Fibroblast of the aortic adventitia (primary cell): ENCODE results near the gene PLB1. TPM values are rescaled to one million over a fixed set of nuclear protein-coding genes. Genes with fewer than 3 reads are reported as not detected.

Experiments
- DNase-seq: peaks from one replicate; pipeline ENCODE4 v3.0.0-alpha.2; 2010; ENCODE audit warnings: low read depth
- H3K4me3 ChIP-seq: 2 replicates; pipeline ENCODE4 v1.5.1; 2011; ENCODE audit warnings: low read depth, mild to moderate bottlenecking, control low read depth, low read length, moderate library complexity
- total RNA-seq: library from RNA; depleted of rRNA; stranded (reverse); fragments of >200 nt; gene quantifications from 2 replicates; pipeline ENCODE4 v1.2.3, GENCODE V29; 2012; ENCODE audit warnings: low replicate concordance
- TF ChIP-seq, protein P1 (sequence below): IDR thresholded peaks from 2 replicates; pipeline ENCODE4 v1.5.1; 2011; ENCODE audit warnings: mild to moderate bottlenecking, low read length, control low read depth, inconsistent platforms; ENCODE audit not compliant: insufficient read depth

PLB1 gene
- total RNA-seq, 1 donor = 2.7 TPM

DNA sequence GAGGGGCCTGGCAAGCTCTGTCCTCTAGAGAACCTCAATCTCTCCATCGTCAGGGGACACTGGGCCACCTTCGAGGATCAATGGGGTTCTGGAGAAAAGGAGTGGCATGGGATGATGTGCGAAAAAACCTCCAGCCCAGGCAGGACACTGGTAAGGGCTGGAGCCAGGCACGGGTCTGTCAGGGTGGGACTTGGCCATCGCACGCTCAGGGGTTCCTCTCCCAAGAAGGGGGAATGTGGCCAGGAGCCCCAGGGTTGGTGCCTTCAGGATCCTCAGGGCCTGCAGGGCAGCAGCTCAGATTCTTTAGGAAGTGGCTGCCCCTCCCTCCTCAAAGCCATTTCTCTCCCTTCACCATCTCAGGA is 46.8 kb upstream of the PLB1 start:
- no peak overlapping the region for H3K4me3 ChIP-seq
- no peak for DNase-seq
- TF ChIP-seq, protein P1, sequence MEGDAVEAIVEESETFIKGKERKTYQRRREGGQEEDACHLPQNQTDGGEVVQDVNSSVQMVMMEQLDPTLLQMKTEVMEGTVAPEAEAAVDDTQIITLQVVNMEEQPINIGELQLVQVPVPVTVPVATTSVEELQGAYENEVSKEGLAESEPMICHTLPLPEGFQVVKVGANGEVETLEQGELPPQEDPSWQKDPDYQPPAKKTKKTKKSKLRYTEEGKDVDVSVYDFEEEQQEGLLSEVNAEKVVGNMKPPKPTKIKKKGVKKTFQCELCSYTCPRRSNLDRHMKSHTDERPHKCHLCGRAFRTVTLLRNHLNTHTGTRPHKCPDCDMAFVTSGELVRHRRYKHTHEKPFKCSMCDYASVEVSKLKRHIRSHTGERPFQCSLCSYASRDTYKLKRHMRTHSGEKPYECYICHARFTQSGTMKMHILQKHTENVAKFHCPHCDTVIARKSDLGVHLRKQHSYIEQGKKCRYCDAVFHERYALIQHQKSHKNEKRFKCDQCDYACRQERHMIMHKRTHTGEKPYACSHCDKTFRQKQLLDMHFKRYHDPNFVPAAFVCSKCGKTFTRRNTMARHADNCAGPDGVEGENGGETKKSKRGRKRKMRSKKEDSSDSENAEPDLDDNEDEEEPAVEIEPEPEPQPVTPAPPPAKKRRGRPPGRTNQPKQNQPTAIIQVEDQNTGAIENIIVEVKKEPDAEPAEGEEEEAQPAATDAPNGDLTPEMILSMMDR = no peak

DNA sequence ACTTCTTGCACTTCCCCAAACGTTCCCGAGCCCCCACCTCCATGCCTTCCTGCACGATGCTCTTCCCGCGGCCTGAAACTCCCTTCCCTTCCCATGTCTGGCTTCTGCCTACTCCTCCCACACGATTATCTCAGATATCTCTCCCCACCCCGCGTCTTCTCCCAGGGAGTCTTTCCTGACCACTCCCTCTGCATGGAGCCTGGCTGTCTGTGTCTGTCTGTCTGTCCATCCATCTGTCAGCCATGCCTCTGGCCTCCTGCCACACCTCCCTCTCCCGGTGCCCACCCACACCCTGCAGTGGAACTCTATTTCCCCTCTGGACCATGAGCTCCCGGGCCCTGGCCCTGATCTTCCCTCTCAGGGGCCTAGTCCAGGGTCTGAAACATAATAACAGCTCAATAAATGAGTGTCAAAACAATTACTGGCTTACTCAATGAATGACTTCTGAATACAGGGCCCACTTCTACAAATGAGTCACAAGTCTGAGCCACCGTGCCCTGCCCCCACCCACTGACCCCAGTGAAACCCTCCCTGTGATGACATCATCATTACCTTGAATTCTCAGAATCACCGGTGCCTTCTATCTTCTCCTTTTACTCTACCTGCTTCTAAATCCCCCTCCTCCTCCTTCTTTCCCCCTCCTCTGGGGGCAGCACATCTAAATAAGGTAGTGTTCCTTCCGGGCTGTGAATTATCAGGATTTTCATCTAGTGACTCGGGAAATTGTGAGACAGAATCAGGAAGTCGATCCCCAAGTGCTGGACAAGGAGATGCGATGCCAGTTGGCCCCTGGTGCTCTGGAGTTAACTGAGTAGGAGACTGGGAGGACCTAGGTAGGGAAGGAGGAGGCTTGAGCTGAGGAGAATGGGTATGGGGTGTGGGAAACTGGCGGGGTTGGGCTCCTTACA is 46.1 kb upstream of the PLB1 start:
- H3K4me3 ChIP-seq = no peak overlapping the region
- TF ChIP-seq, protein P1 = no peak
- peak; percentile 31 for DNase-seq

DNA sequence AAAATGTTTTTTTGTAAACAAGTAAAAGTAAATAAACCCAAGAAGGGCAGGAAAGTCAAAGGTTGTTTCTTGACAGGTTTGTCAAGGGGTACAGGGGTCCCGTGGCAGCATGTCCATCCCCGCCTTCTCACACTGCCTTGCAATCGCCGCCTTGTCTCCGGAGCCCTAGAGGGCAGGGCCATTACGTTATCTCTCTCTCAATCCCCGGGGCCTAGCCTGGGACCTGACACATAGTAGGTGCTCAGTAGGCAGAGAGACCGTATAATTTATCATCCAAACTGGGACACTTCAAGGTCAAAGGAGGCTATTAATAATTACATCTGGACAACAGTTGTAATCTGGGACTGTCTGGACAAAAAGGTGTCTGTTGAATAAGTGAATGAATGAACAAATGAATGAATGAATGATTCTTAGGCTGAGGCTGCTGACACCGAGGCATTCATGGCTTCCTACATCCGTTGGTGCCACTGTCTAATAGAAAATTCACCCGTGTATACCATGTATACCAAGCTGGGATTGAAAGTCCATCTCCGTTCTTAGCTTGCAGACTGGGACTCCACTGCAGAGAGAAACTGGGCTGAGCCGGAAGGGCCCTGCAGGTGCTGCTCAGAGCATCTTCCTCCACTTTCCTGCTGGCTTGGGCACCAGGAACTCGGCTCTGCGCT is 44.8 kb upstream of the PLB1 start:
- TF ChIP-seq, protein P1 = no peak
- DNase-seq = no peak

DNA sequence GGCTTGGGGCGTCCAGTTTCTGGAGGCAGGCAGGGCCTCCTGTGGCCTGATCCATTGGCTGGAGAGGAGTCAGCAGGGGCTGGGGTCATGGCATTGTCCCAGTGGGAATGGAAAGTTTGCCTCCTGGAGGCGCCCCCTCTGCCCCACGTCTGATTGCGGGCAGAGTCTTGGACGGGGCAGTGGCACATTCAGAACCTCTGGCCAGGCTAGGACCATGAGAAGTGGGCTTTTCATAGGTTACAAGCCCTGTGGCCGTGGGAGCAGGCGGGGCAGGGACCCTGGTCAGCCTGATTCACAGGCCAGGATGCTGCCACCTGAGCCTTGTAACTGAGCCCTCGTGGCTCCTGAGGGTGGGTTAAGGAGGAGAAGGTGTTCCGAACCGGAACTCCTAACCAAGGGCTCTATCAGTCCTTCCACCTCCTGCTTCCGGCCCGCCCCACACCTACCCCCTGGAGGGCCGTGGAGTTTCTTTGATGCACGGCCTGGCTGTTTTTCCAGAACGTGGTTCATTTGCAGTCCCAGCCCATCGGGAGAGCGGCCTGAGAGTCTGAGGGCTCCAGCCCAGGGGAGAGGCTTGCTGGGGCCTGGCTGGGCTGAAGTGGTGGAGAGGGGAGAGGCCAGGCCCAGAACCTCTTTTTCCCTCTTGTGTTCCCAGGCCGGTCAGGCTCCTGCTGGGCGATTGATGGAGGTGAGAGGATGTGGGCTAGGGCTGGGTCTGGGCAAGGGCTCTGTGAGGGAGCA is 43.9 kb upstream of the PLB1 start:
- H3K4me3 ChIP-seq = no peak overlapping the region
- TF ChIP-seq, protein P1 = no peak
- DNase-seq = no peak

More for the DNA sequence above, 44.8 kb upstream of the PLB1 start:
- H3K4me3 ChIP-seq = no peak overlapping the region

DNA sequence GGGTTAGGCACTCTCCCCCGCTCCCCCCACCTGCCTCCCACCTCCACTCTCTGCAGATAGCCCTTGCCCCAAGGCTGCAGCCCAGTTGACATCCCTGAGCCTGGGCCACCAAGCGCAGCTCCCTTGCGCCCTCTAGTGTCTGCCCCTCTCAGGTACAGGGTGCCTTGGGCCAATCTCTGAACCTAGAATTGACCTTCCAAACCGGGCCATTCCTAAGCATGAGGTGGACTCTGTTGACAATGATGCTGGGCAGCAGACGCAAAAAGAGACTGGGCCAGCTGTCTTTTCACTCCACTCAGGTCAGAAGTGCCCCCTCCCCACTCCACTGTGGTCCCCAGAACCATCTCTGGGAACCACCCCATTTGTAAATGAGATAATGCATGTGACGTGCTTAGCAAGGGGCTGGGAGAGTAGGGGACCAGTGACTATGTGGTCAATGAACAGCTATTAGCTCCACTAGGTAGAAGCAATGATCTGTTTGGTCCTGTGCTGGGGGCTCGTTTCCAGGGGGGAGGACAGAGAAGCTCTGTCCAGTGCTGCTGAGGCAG is 43.3 kb upstream of the PLB1 start:
- TF ChIP-seq, protein P1 = peak; percentile 98
- H3K4me3 ChIP-seq = no peak overlapping the region

DNA sequence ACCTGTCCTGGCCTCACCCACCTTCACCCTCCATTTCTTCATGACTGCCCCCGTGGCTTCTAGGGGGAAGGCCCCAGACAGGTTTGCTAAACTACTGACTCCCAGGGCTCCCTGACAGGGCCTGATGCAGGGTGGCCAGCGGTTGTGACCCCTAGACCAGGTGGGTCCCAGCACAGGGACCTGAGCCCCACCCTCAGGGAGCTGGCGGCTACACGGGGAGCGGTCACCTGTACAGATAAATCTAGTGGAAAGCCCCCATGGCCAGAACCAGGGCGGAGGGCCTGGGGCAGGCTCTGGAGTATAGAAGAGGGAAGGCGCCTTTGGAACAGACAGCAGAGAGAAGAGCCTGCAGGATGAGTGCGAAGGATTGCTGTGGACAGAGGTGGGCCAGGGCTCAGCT is 42.5 kb upstream of the PLB1 start:
- DNase-seq = no peak
- TF ChIP-seq, protein P1 = no peak
- H3K4me3 ChIP-seq = no peak overlapping the region

More for the DNA sequence above, 43.3 kb upstream of the PLB1 start:
- peak; percentile 55 for DNase-seq
